HepG2 (cell line): Measurements from ENCODE around the gene GFY. TPM values are rescaled to one million over a fixed set of nuclear protein-coding genes. Genes with fewer than 3 reads are reported as not detected.

Experiments used
- ATAC-seq: fragments of 200-7000 bp; cut with Tn5 transposase; 3 replicates; pipeline ENCODE4 v1.9.1; 2020; ENCODE audit warnings: mild to moderate bottlenecking, moderate library complexity
- BruUV-seq: library from RNA; stranded (reverse); fragments of 400-500 nt; replicated peaks from 2 replicates; lab custom pipeline; 2021; lab: Mats Ljungman, UMichigan
- CTCF ChIA-PET: fragments of 300-600 bp; formaldehyde crosslinking; extraction: SDS; loops from one replicate; lab custom pipeline; 2021; ENCODE audit warnings: low total read pairs, inconsistent platforms, low intra/inter-chr PET ratio; lab: Yijun Ruan, JAX
- POLR2A ChIA-PET: fragments of 350-600 bp; sonication (Branson Sonifier 250); formaldehyde crosslinking; loops from one replicate; lab custom pipeline; 2020; ENCODE audit warnings: antibody characterized with exemption, inconsistent platforms; lab: Yijun Ruan, JAX
- DNase-seq: peaks from one replicate; pipeline ENCODE4 v3.0.0-alpha.2; 2015; ENCODE audit warnings: low spot score
- FAIRE-seq: peaks from 3 replicates; lab custom pipeline; 2011; peaks lifted over from hg19 to GRCh38; lab: Jason Lieb, UNC
- H2AFZ ChIP-seq: one replicate; pipeline ENCODE4 v1.6.1; 2011; ENCODE audit warnings: low read length, inconsistent platforms
- H3K27ac ChIP-seq: fragments of 300-600 bp; 3 replicates; pipeline ENCODE4 v1.8.0; 2011; ENCODE audit warnings: mixed run types, mild to moderate bottlenecking, mixed read lengths, low read length, inconsistent platforms; ENCODE audit not compliant: insufficient read depth; ENCODE audit errors: extremely low read length
- H3K27me3 ChIP-seq, 2 experiments: fragments of 200-600 bp in 1 of 2; 2 replicates in 1 of 2; 3 replicates in 1 of 2; pipeline versions ENCODE4 v1.6.0 to v1.8.0; 2011; ENCODE audit warnings: low read length in 2 of 2, mild to moderate bottlenecking in 2 of 2, moderate library complexity in 2 of 2, inconsistent platforms in 1 of 2; ENCODE audit not compliant: insufficient read depth in 2 of 2, control insufficient read depth in 1 of 2
- H3K36me3 ChIP-seq, 2 experiments: fragments of 200-600 bp in 1 of 2; replicated peaks in 1 of 2; 2 replicates in 1 of 2; 3 replicates in 1 of 2; pipeline versions ENCODE4 v1.5.1 to v1.8.0; 2011; ENCODE audit warnings: low read length in 2 of 2, inconsistent platforms in 1 of 2; ENCODE audit not compliant: insufficient read depth in 2 of 2, control insufficient read depth in 1 of 2
- H3K4me1 ChIP-seq: 2 replicates; pipeline ENCODE4 v1.5.1; 2012; ENCODE audit warnings: low read length, inconsistent platforms; ENCODE audit not compliant: insufficient read depth
- H3K4me2 ChIP-seq: 2 replicates; pipeline ENCODE4 v1.6.0; 2011; ENCODE audit warnings: low read depth, low read length, inconsistent platforms
- H3K4me3 ChIP-seq, 3 experiments: fragments of 200-600 bp in 1 of 3; sonication (generic), shearing (Covaris generic) in 1 of 3; replicated peaks in 1 of 3; 2 replicates each; pipeline ENCODE4 v1.5.1; 2011 to 2016; ENCODE audit warnings: low read length in 3 of 3, inconsistent platforms in 2 of 3, low read depth in 2 of 3, mild to moderate bottlenecking in 2 of 3, control low read depth in 1 of 3, mixed read lengths in 1 of 3; ENCODE audit not compliant: insufficient read depth in 1 of 3
- H3K79me2 ChIP-seq: one replicate; pipeline ENCODE4 v1.6.1; 2011; ENCODE audit warnings: low read length, inconsistent platforms; ENCODE audit not compliant: insufficient read depth
- H3K9ac ChIP-seq: 2 replicates; pipeline ENCODE4 v1.6.0; 2011; ENCODE audit warnings: mild to moderate bottlenecking, low read depth, low read length, inconsistent platforms; ENCODE audit not compliant: insufficient read depth
- H3K9me3 ChIP-seq: 2 replicates; pipeline ENCODE4 v1.5.1; 2012; ENCODE audit warnings: mild to moderate bottlenecking, low read length
- H4K20me1 ChIP-seq: 2 replicates; pipeline ENCODE4 v1.6.0; 2011; ENCODE audit warnings: inconsistent platforms, mild to moderate bottlenecking, low read length, moderate library complexity; ENCODE audit not compliant: insufficient read depth
- GLI4 ChIP-seq: sonication (generic); formaldehyde crosslinking; IDR thresholded peaks from 2 replicates; pipeline ENCODE4 v1.5.1; 2020; ENCODE audit warnings: missing genetic modification reagents, mild to moderate bottlenecking, moderate library complexity, borderline replicate concordance
- HOMEZ ChIP-seq: IDR thresholded peaks from 2 replicates; pipeline ENCODE4 v1.6.1; 2016; ENCODE audit warnings: low read depth
- RARG ChIP-seq: sonication (generic); formaldehyde crosslinking; IDR thresholded peaks from 2 replicates; pipeline ENCODE4 v1.4.0; 2020; ENCODE audit warnings: low read depth, mild to moderate bottlenecking, missing genetic modification reagents
- SMC3 ChIP-seq: IDR thresholded peaks from 2 replicates; pipeline ENCODE4 v1.6.1; 2011; ENCODE audit warnings: low read length, improper control_type of control experiment
- TARDBP ChIP-seq: sonication (generic); formaldehyde crosslinking; IDR thresholded peaks from 2 replicates; pipeline ENCODE4 v1.8.0; 2022; ENCODE audit warnings: mild to moderate bottlenecking, missing genetic modification reagents
- TP53 ChIP-seq: sonication (generic); formaldehyde crosslinking; conservative IDR thresholded peaks from 2 replicates; pipeline ENCODE4 v1.4.0; 2020; ENCODE audit warnings: missing genetic modification reagents
- ZNF460 ChIP-seq: sonication (generic); formaldehyde crosslinking; IDR thresholded peaks from 2 replicates; pipeline ENCODE4 v1.5.1; 2020; ENCODE audit warnings: missing genetic modification reagents, mild to moderate bottlenecking, borderline replicate concordance
- ZNF547 ChIP-seq: sonication (generic); formaldehyde crosslinking; IDR thresholded peaks from 2 replicates; pipeline ENCODE4 v1.5.1; 2020; ENCODE audit warnings: mild to moderate bottlenecking, missing genetic modification reagents
- ZNF672 ChIP-seq: sonication (generic); formaldehyde crosslinking; IDR thresholded peaks from 2 replicates; pipeline ENCODE4 v1.8.1; 2022; ENCODE audit warnings: missing genetic modification reagents
- ZNF782 ChIP-seq: sonication (generic); formaldehyde crosslinking; IDR thresholded peaks from 2 replicates; pipeline ENCODE4 v1.4.0; 2020; ENCODE audit warnings: missing genetic modification reagents, mild to moderate bottlenecking, borderline replicate concordance
- WGBS: methylation state at CpG from one replicate; pipeline ENCODE4 v1.1.6; 2017; ENCODE audit warnings: low lambda C conversion rate; 5-methylcytosine and 5-hydroxymethylcytosine counted together
- in situ Hi-C: cut with HindIII; loops from 2 replicates; pipeline ENCODE4 v1.10.0; 2017; ENCODE audit warnings: low pct_unique_long_range_greater_than_20kb; ENCODE audit not compliant: extremely low pct_ligation_motif_present
- intact Hi-C: fragments of 100-400 bp; cut with micrococcal nuclease; formaldehyde crosslinking; loops from one replicate; pipeline ENCODE4 v1.10.0; 2022; ENCODE audit not compliant: unreplicated experiment
- polyA plus RNA-seq, 8 experiments: library from polyadenylated mRNA; depleted of rRNA in 3 of 8; stranded (reverse) in 7 of 8; unstranded in 1 of 8; fragments of >200 nt; fragmentation: Illumina TruSeq in 4 of 8; extraction: Trizol in 4 of 8; gene quantifications; 2 replicates each; pipeline versions ENCODE4 v1.2.1 to v1.2.3, GENCODE V29; 2011 to 2016; ENCODE audit warnings: low read depth in 4 of 8, missing spikeins in 1 of 8, mixed read lengths in 1 of 8; ENCODE audit not compliant: insufficient read depth in 1 of 8
- total RNA-seq, 5 experiments: library from RNA; depleted of rRNA; stranded (reverse); fragments of >200 nt; fragmentation: Illumina TruSeq; extraction: Trizol; gene quantifications; 2 replicates each; pipeline ENCODE4 v1.2.3, GENCODE V29; 2016; ENCODE audit warnings: low read depth in 1 of 5

Gene GFY
- total and polyA plus RNA-seq, 2 of the 13 experiments (the other 11 are each of a cell fraction or from before 2014, with no cell fraction given) = not detected

- ChIA-PET CTCF (no interaction called here), POLR2A (no interaction called here)
- Histone ChIP-seq H3K27ac (no peak overlapping the region), H3K79me2 (no peaks in the 10 kb centered on the region), H3K4me2 (no peak overlapping the region), H2AFZ (no peak overlapping the region), H3K4me1 (0 out of 2 replicates have a peak, but pooled peaks cover 13% of the 10 kb centered on the region), H3K9ac (no peak overlapping the region), H4K20me1 (no peaks in the 10 kb centered on the region)
- no TSS peak for BruUV-seq
- intact Hi-C loops = no loop called here
- WGBS = 23% methylated on average over 3 of the region's 7 CpGs
- in situ Hi-C loops = no loop called here
- no peak for ATAC-seq
- TF ChIP-seq ZNF782 (CRISPR knock-in tag) = no peak
- no peak for TF ChIP-seq ZNF547
- TF ChIP-seq ZNF672 (CRISPR knock-in tag) = no peak
- no peak for TF ChIP-seq GLI4 (CRISPR knock-in tag)
- no peak for TF ChIP-seq HOMEZ (CRISPR knock-in tag)
- no peak for TF ChIP-seq TP53 (CRISPR knock-in tag)
- TF ChIP-seq SMC3 = no peak
- no peak for TF ChIP-seq ZNF460 (CRISPR knock-in tag)
- no peak for TF ChIP-seq RARG (CRISPR knock-in tag)
- TF ChIP-seq TARDBP = no peak
- TF ChIP-seq, all 625 proteins: peak for 0
- DNase-seq = no peak
- FAIRE-seq = no peak
- H3K4me3 ChIP-seq = no peak overlapping the region
- H3K27me3 ChIP-seq = peaks cover 7 to 17% of the 10 kb centered on the region in 2 experiments; a peak in 4 of 5 replicates
- H3K36me3 ChIP-seq = no peaks in the 10 kb centered on the region
- H3K9me3 ChIP-seq = no peaks in the 10 kb centered on the region
These were observed 21.6 kb upstream of the GFY start for GRCh38 chr19:49403404-49404187.
